ENCODE data around the gene APOD. TPM values are rescaled to one million over a fixed set of nuclear protein-coding genes. Genes with fewer than 3 reads are reported as not detected.

The APOD gene
- total and polyA plus RNA-seq, 9 of the 15 experiments (the other 6 are each of a cell fraction or from before 2014, with no cell fraction given): 0.18 to 0.50 (median 0.35) TPM; not detected in 1

DNA sequence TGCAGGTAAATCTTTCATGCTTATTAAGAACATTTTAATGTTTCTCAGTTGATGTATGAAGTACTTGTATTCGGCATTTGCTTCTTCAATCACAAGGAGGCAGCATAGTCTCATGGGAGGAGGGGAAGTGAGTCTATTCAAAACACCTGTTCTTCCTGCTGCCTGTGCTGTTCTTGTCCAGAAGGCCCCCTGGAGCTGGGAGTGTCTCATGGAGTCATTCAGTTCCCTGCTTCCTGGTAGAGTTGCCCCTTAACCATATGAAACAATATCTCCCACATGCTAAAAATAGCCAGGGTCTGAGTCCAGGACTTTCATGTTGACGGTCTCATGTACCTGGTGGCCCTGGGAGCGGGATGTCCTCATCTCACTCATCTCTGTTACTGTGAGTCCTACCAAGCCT, 25.1 kb downstream of the APOD start (continued):
- TF ChIP-seq, protein P1, sequence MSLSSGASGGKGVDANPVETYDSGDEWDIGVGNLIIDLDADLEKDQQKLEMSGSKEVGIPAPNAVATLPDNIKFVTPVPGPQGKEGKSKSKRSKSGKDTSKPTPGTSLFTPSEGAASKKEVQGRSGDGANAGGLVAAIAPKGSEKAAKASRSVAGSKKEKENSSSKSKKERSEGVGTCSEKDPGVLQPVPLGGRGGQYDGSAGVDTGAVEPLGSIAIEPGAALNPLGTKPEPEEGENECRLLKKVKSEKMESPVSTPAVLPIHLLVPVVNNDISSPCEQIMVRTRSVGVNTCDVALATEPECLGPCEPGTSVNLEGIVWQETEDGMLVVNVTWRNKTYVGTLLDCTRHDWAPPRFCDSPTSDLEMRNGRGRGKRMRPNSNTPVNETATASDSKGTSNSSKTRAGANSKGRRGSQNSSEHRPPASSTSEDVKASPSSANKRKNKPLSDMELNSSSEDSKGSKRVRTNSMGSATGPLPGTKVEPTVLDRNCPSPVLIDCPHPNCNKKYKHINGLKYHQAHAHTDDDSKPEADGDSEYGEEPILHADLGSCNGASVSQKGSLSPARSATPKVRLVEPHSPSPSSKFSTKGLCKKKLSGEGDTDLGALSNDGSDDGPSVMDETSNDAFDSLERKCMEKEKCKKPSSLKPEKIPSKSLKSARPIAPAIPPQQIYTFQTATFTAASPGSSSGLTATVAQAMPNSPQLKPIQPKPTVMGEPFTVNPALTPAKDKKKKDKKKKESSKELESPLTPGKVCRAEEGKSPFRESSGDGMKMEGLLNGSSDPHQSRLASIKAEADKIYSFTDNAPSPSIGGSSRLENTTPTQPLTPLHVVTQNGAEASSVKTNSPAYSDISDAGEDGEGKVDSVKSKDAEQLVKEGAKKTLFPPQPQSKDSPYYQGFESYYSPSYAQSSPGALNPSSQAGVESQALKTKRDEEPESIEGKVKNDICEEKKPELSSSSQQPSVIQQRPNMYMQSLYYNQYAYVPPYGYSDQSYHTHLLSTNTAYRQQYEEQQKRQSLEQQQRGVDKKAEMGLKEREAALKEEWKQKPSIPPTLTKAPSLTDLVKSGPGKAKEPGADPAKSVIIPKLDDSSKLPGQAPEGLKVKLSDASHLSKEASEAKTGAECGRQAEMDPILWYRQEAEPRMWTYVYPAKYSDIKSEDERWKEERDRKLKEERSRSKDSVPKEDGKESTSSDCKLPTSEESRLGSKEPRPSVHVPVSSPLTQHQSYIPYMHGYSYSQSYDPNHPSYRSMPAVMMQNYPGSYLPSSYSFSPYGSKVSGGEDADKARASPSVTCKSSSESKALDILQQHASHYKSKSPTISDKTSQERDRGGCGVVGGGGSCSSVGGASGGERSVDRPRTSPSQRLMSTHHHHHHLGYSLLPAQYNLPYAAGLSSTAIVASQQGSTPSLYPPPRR (CRISPR knock-in tag; IDR thresholded peaks at IDR 0.05; ENCODE audit: borderline replicate concordance): no peak
- no peak for TF ChIP-seq ESRRA (IDR thresholded peaks at IDR 0.05; ENCODE audit: borderline replicate concordance, low read depth)
- no peak for TF ChIP-seq DDX20 (tag; IDR thresholded peaks at IDR 0.05; ENCODE audit: low read depth)
- TF ChIP-seq ZNF124 (CRISPR knock-in tag; IDR thresholded peaks at IDR 0.05): no peak
- no peak for TF ChIP-seq KLF16 (IDR thresholded peaks at IDR 0.05)
- TF ChIP-seq JUND (IDR thresholded peaks at IDR 0.05; ENCODE audit: borderline replicate concordance, low read depth, low read length): 0 out of 2 replicates have a peak, but pooled peaks have one; percentile 6
- no peak; the same call in 2 of the 3 replicates for TF ChIP-seq JUND (tag; IDR thresholded peaks at IDR 0.05; ENCODE audit: borderline replicate concordance, low read depth, low read length)
- TF ChIP-seq FIP1L1 (IDR thresholded peaks at IDR 0.05; ENCODE audit: low read depth, low read length, poor library complexity, severe bottlenecking): no peak
- no peak for TF ChIP-seq ZNF699 (CRISPR knock-in tag; IDR thresholded peaks at IDR 0.05; ENCODE audit: insufficient replicate concordance)
- TF ChIP-seq RAD21 (CRISPR knock-in tag; conservative IDR thresholded peaks at IDR 0.05 in 1 of 2, IDR thresholded peaks at IDR 0.05 in 1 of 2): peak; percentile 78 to 89
- TF ChIP-seq POLR2A (conservative IDR thresholded peaks at IDR 0.05): no peak
- TF ChIP-seq, protein P2, sequence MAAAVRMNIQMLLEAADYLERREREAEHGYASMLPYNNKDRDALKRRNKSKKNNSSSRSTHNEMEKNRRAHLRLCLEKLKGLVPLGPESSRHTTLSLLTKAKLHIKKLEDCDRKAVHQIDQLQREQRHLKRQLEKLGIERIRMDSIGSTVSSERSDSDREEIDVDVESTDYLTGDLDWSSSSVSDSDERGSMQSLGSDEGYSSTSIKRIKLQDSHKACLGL (CRISPR knock-in tag; IDR thresholded peaks at IDR 0.05; ENCODE audit: borderline replicate concordance, poor library complexity, severe bottlenecking): no peak
- peak; percentile 40; the same call in 1 of the 2 replicates for TF ChIP-seq STAG1 (CRISPR knock-in tag; IDR thresholded peaks at IDR 0.05; ENCODE audit: borderline replicate concordance)
- TF ChIP-seq SMC3 (conservative IDR thresholded peaks at IDR 0.05; ENCODE audit: insufficient read depth, low read depth, low read length): no peak
- TF ChIP-seq, protein P3, sequence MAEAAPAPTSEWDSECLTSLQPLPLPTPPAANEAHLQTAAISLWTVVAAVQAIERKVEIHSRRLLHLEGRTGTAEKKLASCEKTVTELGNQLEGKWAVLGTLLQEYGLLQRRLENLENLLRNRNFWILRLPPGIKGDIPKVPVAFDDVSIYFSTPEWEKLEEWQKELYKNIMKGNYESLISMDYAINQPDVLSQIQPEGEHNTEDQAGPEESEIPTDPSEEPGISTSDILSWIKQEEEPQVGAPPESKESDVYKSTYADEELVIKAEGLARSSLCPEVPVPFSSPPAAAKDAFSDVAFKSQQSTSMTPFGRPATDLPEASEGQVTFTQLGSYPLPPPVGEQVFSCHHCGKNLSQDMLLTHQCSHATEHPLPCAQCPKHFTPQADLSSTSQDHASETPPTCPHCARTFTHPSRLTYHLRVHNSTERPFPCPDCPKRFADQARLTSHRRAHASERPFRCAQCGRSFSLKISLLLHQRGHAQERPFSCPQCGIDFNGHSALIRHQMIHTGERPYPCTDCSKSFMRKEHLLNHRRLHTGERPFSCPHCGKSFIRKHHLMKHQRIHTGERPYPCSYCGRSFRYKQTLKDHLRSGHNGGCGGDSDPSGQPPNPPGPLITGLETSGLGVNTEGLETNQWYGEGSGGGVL (CRISPR knock-in tag; IDR thresholded peaks at IDR 0.05): no peak
- TF ChIP-seq ASH1L (IDR thresholded peaks at IDR 0.05; ENCODE audit: borderline replicate concordance, low read depth, partially characterized antibody): no peak
- TF ChIP-seq, protein P4, sequence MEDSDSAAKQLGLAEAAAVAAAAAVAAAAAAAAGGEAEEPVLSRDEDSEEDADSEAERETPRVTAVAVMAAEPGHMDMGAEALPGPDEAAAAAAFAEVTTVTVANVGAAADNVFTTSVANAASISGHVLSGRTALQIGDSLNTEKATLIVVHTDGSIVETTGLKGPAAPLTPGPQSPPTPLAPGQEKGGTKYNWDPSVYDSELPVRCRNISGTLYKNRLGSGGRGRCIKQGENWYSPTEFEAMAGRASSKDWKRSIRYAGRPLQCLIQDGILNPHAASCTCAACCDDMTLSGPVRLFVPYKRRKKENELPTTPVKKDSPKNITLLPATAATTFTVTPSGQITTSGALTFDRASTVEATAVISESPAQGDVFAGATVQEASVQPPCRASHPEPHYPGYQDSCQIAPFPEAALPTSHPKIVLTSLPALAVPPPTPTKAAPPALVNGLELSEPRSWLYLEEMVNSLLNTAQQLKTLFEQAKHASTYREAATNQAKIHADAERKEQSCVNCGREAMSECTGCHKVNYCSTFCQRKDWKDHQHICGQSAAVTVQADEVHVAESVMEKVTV (CRISPR knock-in tag; IDR thresholded peaks at IDR 0.05): peak; percentile 77
- TF ChIP-seq CBFB (CRISPR knock-in tag; IDR thresholded peaks at IDR 0.05): no peak
